Epithelial cell of esophagus (primary cell): ENCODE data around the gene SLC17A6.

Experiments used
- DNase-seq: peaks from one replicate; pipeline ENCODE4 v3.0.0; 2010; ENCODE audit warnings: low read depth
- H3K4me3 ChIP-seq: 2 replicates; pipeline ENCODE4 v1.5.1; 2011; ENCODE audit warnings: mild to moderate bottlenecking, low read length, control low read depth
- TF ChIP-seq, protein P1 (sequence below): IDR thresholded peaks from 2 replicates; pipeline ENCODE4 v1.5.1; 2011; ENCODE audit warnings: low read depth, mild to moderate bottlenecking, low read length, control low read depth, inconsistent platforms; ENCODE audit not compliant: insufficient read depth; ENCODE audit errors: missing control alignments

SLC17A6 gene

DNA sequence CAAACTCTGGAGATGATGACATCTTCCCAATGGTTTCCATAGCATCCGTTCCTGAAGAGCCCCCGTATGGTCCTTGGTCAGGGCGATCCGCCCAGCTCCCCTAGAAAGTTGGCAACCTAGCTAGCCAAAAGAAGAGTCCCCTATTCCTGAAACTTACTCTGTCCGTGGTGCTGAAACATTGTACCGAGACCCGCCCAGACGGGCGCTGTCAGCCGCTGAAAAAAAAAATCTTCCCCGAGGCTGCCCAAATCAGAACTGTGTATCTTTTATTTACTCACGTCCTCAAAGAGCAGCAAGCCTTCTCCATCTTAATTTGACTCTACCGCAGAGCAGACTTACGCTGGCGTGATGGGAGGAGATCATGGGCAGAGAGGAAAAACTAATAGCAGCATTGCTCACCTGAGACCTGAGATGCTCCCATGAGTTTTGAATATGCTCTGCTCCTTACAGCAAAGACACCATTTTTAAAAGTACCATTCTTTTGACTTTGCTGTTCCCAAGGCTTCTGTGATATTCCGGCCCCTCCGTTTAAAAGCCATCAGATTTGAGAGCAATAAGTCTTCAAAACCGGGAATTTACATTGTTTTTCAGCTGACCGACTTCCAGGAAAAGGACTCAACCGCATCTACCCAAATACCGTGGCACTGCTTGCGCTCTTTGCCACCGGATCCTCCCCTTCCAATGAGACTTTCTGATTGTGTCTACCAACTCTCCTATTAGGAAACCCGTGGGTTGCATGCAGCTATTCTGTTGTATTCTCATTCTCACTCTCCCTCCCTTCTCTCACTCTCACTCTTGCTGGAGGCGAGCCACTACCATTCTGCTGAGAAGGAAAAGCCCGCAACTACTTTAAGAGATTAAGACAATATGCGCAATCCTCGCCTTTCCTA, at the start of gene SLC17A6:
Gene SLC17A6 (plus strand): TSS at position 786 of the 890 bp plus-strand sequence. CDS start 153 bp downstream, outside the sequence.
- TF ChIP-seq, protein P1, sequence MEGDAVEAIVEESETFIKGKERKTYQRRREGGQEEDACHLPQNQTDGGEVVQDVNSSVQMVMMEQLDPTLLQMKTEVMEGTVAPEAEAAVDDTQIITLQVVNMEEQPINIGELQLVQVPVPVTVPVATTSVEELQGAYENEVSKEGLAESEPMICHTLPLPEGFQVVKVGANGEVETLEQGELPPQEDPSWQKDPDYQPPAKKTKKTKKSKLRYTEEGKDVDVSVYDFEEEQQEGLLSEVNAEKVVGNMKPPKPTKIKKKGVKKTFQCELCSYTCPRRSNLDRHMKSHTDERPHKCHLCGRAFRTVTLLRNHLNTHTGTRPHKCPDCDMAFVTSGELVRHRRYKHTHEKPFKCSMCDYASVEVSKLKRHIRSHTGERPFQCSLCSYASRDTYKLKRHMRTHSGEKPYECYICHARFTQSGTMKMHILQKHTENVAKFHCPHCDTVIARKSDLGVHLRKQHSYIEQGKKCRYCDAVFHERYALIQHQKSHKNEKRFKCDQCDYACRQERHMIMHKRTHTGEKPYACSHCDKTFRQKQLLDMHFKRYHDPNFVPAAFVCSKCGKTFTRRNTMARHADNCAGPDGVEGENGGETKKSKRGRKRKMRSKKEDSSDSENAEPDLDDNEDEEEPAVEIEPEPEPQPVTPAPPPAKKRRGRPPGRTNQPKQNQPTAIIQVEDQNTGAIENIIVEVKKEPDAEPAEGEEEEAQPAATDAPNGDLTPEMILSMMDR: no peak
- peak; percentile 58 for DNase-seq
- H3K4me3 ChIP-seq: no peak within 1 kb of the TSS

DNA sequence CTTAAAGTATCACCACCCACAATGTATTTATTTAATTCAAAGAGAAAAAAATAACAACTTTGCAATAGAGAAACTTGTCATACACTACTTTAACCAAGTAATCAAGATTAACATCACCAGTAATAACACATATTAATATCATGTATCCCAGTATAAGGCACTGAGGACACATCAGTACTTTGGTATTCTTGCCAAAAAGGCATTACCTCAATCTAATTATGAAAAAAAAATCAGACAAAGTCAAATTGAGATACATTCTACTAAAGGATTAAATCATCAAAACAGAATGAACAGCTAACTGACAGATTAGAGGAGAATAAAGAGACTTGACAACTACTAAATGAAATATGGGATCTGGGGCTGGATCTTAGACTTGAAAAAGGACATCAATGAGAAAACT, 35.8 kb upstream of the SLC17A6 start:
- DNase-seq: no peak

DNA sequence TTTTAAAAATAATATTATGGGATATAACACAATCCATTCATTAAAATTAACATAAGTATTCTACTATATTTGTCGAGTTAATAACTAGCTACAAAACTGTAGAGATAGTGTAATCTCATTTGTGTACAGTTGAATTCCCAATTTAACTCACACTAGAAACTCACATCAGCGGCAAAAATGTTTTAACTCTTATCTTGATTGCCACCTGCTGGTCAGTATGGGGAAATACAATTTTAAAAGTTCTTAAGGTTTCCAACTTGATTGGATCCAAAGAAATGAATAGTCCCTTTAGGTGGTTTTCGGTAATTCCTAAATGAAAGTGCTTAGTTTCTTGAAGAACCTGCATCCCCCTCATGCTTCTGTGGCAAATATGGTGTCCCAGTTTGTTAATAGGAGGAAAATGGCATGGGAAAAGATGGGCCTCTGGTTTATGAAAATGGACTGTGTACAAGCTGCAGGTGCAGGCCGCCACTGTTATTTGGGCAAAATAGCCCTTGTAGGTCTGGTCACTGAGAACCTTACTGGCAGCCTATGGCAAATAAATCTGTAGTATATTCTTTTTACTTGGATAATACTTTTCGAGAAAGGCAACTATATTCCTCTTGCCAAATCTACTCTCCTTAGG, 33.7 kb upstream of the SLC17A6 start:
- DNase-seq: peak; percentile 49
- TF ChIP-seq, protein P1: peak; percentile 51
- no peak overlapping the region for H3K4me3 ChIP-seq

More for the DNA sequence above, 35.8 kb upstream of the SLC17A6 start:
- H3K4me3 ChIP-seq: no peak overlapping the region
- TF ChIP-seq, protein P1: no peak

DNA sequence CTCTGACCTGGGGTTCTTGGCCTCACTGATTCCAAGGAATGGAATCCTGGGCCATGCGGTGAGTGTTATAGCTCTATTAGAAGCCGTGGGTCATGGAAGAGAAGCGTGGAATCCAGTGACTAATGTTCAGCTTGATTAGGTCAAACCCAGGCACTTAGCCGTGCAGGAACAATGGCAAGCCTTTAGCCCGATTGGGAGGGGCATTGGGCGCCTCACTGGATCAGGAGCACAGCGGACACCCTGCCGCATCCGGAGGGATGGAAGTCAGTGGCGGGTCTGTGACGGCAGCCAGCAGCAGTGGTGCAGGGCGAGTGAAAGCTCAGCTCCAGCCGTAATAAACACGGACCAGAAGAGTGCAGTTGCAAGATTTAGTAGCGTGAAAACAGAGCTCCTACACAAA, 20.5 kb upstream of the SLC17A6 start:
- DNase-seq: no peak
- TF ChIP-seq, protein P1: no peak
- H3K4me3 ChIP-seq: no peak overlapping the region

DNA sequence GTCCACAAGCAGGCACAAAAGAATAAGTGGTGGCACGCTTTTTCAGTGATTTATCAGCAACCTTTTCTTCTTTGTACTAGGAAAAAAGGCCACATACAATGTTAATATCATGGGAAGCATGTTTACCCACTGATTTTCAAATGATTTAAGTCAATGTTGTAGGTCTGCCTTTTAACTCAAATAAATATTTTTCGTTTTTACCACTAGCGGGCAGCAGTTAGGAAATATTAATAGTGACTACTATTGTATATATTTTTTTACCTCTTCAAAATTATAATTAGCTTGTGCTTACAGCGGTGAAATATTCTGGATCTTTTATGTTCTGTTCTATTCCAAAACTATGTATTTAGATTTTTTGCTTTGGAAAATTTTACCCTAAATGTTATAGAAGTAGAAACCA, 6.4 kb upstream of the SLC17A6 start:
- H3K4me3 ChIP-seq: no peak overlapping the region
- DNase-seq: no peak
- TF ChIP-seq, protein P1: no peak

DNA sequence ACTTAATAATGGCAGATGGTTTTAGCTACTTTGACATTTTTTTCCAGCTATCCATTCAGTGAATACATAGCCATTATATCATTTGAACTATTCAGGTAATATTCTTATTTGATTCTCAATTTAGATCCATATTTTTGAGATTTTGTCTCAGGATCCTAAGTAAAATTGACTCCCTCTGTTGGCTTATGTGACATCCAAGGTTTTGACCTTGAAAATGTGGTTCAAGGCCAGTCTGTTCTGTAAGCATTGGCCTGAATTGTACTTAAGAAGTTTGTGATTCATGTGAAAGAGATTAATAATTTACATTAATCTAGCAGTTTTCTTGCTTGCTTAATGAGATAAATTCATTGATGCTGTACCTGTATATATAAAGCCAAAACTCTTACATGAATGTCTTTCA, 1.6 kb upstream of the SLC17A6 start:
- TF ChIP-seq, protein P1: no peak
- no peak for DNase-seq
- H3K4me3 ChIP-seq: no peak overlapping the region
